Activated CD4-positive, alpha-beta T cell treated with anti-CD3 and anti-CD28 coated beads, Interleukin-2, amount 50 U/mL, for 16 hours (primary cell): ENCODE measurements around the gene WDFY4.

Experiments
- DNase-seq: peaks from one replicate; pipeline ENCODE4 v3.0.0-alpha.2; 2020

Gene WDFY4

DNA sequence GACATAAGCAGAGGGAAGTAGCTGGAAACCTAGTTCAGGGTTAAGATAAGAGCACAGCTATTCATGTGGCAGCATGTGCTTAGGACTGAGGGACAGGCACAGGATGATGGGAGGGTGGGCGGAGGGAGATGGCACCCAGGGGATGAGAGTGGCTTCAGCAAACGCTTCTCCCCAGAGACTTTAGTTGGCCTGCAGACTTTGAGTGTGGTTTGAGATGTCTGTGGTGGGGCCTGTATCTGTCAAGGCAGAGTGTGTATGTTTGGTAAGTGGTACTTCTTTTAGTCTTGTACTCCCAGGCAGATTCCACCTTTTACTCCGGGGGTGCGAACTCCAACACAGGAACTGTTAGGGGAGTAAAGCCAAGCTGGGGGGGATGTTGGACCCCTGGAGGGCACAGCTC is 88.9 kb downstream of the WDFY4 start:
- DNase-seq: no peak

DNA sequence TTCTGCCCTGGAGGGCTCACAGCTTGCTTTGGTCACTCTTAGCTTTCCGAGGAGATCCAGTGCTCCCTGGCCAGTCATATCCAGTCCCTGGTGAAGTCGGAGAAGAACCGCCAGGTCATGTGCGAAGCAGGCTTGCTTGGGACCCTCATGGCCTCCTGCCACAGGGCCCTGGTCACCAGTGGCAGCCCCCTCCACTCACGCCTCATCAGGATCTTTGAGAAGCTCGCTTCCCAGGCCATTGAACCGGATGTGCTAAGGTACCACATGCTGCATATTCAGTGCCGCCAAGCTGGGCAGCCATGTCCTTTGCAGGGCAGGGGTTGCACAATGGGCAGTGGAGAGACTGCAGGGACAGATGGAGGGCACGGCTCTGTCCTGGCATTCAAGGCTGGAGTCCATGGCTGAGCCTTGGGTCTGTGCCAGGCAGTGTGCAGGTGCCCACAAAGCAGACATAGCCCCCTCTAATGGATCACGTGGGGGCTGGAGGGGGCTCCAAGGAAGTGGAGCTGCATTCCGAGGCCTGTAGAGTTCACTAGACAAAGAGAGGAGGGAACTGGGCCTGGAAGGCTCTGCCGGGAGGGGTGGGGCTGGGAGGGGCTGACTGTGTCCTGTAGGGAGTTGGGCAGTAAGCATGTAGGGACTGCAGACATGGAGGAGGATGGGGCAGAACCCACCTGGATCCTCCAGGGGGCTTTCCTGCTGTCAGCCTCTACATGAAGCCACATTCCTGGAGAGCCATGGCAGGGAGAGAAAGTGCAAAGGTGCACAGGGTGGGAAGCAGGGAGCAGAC is 89.9 kb downstream of the WDFY4 start:
- no peak for DNase-seq

DNA sequence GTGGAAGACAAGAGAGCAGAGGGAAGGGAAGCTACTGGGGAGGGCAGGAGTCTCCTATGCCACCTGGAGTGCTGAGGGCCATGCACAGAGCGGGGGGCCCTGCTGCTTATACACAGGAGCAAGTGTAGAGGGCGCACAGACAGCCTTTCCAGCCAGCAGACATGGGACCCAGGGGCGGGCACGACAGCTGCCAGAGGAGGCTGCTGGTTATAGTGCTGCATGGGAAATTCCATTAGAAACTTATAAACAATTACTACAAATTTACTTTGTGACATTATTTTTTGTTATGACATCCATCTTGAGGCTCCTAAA is 90.5 kb downstream of the WDFY4 start:
- no peak for DNase-seq

DNA sequence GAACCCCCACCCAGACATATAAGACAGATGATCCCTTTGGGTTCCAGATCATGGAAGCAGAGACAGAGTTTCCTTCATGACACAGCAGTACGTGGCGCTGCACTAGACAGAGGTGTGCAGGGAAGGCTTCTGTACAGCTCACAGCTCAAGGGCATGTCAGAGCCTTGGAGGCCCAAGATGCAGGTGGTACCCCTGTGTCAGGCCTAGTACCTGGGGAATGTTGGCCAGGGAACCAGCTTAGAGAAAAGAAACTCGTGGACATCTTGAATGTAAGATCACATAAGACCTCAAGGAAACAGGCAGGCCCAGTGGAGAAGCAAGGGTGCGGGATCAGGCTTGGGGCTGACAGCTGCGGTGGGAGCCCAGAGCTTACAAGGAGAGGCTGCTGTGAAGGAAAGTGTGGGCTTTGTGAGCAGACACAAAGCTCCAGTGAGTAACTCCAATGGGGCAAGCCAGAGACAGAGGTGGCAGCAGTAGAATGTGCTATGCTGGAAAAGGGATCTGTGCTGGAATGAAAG is 91.4 kb downstream of the WDFY4 start:
- no peak for DNase-seq

DNA sequence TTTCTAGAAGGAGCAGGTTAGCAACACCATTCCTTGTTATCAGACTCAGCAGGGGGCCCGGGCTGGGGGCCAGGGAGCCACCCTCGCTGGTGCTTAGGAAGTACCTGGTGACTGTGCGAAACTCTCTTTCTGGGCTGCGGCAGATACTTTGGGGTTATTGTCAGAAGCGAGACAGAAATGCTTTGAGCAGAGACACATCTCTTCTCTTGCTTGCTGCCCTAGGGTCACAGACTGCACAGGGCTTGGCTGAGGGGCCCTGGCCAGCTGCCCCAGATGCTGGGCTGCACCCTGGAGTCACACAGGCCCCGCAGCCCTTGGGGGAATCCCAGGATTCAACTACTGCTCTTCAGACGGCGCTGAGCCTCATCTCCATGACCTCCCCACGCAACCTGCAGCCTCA is 91.9 kb downstream of the WDFY4 start:
- no peak for DNase-seq

DNA sequence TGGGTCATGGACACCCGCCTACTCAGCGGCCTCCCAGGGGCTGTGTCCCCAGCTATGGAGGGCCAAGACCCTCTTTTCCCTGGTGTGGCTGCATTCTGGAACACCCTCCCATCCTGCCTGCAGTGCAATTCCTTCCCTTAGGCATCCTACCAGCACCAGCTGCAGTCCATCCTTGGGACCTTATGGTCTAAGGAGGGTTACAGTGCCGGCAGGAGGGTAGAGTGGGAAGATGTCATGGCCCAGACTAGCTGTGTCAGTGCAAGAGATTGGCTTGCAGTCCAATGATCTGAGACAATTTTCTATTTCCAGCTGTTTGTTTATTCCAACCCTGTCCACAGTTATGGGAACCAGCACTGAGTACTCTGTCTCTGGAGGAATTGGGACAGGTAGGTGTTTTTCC is 92.4 kb downstream of the WDFY4 start:
- DNase-seq: no peak

DNA sequence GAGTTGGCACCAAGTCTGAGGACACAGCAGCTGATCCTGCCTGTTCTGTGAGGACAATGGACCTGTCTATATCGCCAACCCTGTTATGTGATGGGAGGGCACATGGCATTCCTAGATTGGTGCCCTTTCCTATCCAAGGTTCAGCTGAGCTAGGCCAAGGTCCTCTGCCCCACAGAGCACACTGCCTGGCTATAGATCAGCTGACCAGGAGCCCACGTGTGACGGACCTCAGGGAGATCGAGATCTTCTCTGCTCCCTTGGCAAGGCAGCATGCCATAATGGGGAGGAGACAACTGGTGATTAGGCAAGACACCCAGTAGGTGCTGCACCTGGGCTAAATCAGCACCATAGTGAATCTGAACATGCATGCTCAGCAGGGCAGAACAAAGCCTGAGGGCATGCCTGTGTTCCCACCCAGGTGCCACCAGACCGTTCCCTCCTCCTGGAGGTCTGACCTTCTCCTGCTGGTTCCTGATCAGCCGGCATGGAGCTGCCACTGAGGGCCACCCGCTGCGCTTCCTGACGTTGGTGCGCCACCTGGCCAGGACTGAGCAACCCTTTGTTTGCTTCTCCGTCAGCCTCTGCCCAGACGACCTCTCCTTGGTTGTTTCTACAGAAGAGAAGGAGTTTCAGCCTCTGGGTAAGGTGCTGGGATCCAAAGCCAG is 93.7 kb downstream of the WDFY4 start:
- no peak for DNase-seq

DNA sequence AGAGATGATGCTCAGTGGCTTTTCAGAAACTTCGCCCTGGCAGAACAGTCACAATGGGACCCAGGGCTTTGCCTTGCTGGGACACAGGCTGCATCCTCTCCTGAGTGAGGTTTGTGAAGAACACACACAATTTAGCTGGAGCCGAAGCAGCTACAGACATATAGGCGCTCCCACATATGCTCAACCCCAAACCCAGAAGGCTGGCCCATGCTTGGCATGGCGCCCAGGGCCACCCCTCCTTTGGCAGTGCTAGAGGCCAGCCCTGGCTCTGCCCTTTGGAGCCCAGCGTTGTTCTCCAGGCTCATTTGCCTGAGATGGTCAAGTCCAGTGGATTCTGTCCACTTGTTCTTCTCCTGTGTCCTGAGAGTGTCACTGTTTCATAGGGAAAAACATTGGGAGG is 94.4 kb downstream of the WDFY4 start:
- no peak for DNase-seq

DNA sequence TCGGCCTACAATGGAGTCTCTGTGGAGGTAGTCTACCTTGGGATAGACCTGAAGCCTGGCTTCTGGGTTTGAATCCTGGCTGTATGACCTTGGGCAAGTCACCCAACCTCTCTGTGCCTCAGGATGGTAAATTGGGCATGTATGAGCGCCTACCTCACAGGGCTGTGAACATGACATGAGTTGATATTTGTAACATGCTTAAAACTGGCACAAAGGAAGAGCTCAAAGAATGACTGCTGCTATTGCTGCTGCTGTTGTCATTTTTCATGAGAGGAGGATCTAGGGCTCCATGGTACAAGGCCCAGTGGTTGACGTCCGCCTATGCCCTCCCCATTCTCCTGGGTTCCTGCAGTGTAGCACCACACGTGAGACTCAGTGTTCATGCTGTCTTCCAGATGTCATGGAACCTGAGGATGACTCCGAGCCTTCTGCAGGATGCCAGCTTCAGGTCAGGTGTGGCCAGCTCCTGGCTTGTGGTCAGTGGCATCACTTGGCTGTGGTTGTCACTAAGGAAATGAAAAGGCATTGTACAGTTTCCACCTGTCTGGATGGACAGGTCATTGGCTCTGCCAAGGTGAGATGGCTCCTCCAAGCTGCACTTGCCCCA is 95.0 kb downstream of the WDFY4 start:
- no peak for DNase-seq

DNA sequence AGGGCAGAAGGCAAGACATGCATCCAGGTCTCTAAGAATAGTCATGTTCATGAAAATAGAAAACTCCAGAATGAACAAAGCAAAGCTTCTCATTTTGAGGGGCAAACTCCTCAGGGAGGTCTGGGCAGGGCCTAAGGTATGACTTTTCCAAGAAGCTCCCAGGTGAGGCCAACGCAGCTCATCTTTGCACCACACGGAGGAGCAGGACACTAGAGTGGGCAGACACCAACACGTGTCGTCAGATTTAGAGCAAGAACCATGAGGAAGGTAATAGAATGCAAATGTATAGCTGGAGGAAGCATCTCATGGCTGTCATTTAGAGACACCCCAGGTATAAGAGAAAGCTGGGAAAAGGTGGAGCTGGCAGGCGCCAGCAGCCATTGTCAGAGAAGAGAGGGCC is 95.7 kb downstream of the WDFY4 start:
- no peak for DNase-seq

DNA sequence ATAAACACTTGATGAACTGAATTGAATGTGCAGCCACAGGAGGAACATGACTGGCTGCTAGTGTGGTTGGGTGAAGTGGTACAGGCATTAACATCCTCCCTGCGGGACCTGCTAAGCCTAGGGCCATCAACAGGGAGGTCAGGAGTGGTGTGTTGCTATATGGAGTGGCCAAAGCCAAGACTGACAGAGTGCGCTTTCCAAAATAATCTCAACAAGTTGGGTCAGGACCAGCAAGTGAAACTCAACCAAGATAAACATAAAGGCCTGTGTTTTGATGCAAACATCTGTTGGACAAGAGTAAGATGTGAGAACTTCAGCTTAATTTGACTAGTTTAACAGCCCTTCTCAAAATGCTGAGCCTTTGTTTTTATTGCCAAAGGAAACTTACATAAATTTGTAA is 97.7 kb downstream of the WDFY4 start:
- DNase-seq: no peak

DNA sequence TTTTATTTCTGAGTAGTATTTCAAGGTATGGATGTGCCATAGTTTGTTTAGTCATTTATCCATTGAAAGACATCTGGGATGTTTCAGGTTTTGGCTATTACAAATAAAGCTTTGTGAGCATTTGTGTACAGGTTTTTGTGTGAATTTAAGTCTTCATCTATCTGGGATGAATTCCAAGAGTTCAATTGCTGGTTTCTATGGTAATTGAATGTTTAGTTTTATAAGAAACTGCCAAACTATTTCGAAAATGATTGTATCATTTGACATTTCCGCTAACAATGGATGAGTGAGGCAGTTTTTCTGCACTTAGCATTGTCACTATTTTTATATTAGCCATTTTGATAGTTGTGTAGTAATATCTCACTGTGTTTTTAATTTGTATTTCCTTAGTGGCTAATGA is 99.4 kb downstream of the WDFY4 start:
- no peak for DNase-seq

DNA sequence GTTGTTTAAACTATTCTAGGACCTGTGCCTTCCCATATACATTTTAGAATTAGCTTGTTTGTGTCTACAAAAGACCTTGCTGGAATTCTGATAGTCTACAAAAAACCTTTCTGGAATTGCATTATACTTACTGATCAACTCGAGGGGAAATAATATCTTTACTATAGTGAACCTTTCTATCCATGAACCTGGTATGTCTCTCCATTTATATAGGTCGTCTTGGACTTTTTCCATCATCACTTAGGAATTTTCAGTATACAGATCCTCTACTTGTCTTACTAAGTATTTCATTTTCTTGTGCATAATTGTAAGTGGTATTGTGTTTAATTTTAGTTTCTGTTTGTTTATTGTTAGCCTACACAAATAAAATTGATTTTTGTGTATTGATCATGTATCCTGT is 101.1 kb downstream of the WDFY4 start:
- DNase-seq: no peak

DNA sequence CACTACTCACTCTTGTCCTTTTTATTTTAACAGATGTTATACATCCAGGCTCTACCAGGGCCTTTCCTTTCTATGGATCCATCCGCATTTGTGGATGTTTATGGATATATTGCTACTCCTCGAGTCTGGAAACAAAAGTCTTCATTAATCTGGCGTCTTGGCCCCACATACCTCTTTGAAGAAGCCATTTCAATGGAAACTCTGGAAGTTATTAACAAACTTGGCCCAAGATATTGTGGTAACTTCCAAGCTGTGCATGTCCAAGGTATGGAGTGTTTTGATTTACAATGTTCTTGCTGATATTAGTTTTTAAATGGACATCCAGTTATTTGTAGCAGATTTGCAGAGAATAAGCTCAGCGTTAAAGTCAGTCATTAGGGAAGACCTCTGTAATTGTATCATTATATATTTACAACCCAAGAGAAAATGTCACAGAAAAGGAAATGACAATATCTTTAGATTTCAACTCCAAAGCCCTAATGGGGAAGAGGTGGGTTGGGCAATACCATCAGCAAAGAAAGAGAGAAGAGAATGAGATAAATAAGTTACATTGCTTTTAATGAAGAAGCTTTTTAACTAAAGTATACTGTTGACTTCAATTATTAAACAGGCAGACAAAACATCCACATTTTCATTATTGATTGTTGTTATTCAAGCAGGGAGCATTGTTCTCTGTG is 102.1 kb downstream of the WDFY4 start:
- DNase-seq: no peak

DNA sequence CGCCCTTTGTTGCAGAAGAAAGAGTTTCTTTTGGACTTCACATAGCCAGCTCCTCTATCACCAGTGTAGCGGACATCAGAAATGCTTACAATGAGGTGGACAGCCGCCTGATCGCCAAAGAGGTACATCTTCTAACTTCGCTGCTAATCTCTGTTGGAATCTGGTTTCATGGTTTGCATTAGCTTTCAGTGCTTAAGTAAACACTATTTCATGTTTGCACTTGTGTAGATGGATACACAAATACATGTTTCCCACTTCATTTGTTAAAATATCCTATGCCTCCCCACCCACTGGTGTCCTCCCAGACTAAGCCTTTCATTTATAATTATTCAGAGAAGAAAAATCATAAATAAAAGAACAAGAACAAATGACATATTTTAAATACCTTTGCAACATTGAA is 103.9 kb downstream of the WDFY4 start:
- DNase-seq: no peak

DNA sequence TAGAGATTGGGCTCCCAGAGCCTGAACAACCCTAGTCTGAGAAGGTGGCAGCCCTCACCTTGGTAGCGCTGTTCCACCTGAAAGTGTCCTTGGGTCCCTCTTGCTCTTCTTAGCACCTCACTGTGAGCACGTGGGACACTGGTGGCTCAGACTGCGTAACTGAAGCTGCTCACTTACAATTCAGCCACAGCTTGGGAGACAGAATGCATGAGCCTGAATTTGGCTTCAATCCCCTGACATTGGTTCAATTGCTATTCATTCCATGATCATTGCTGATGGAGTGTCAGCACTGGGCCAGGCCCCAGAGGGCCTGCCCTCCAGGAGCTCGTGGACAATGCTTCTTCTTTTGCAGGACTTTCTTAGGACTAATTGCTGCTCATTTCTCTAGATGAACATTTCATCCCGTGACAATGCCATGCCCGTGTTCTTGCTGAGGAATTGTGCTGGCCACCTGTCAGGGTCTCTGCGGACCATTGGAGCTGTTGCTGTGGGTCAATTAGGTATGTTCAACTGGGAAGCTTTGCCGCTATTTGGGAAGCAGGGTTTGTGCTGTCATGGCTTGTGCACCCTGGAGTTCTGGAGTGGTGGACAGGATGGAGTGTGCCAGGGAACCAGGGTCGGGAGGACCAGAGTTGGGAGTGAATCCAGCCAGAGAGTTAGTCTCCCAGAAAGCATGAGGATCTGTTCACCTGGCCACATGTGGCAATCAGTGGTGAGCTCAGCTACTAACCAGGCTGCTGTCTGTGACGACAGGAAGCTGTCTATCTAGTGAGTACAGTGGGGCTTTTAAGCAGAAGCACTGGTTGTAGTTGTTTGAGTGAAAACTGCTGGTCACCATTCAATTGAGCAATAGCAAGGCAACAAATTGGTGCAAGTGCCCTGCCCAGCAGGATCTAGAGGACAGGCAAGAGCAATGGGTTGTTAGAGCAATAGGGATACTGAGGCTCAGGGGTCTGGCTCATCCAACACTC is 105.1 kb downstream of the WDFY4 start:
- no peak for DNase-seq

DNA sequence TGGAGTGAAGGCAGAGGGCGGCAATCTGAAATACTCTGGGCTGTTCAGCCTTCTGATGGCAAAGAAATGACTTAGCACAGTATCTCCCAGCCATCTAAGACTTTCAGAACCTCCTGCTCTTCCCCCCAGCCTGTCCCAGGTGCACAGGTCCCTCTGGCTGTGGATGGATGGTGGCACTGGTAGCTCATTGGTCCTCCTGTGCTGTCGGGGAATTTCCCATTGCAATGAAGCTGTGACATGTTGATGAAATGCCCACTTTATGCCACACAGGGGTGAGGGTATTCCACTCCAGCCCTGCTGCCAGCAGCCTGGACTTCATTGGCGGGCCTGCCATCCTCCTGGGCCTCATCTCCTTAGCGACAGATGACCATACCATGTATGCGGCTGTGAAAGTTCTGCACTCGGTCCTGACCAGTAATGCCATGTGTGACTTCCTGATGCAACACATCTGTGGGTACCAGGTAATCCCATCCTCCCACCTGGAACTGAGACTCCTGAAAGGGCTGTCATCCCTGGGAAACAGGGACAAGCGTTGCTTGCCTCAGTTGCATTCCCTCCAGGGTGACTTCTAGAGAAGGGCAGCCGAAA is 105.9 kb downstream of the WDFY4 start:
- DNase-seq: no peak

DNA sequence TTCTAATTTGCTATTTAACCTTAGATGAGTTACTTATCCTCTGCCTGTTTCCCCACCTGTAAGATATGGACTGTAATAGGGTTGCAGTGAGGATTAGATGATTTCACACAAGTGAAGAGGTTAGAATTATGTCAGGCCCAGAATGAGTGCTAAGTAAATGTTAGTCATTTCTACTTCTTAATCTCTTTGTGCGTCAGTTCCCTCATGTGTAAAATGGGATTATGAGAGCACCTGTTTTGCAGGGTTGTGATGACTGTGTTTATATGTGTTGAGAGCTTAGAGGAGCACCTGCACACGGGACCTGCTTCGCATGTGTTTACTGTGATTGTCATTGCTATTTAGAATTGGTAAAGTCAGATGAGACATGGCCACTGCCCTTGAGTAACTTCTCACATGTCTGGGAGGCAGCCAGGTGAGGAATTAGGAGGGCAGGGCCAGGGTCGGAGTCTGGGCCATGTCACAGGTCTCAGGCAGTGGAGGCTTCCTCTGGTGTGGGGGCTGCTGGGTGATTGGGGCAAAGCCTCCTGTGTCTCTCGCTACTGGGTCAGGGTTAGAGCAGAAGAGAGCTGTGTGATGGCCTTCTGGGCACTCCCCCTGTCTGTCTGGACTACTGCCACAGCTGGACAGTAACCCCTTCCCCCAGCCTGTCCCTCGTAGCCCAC is 106.7 kb downstream of the WDFY4 start:
- DNase-seq: no peak

DNA sequence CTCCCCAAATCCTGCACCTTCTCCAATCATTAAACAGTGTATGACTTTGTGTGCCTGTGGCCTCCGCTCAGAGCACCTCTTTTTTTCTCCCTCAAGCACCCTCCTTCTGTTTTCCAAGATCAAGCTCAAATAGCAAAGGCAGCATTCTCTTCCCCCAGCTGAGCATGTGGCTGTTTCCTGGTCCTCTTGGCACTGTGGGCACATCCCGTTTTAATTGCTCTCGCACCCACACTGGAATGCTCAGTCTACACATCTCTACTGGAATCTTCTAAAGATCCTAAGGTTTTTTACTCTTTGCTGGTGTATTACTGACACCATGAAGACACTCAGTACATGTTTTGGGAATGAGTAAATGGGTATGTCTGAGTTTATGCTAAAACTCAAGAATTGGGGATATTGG is 107.4 kb downstream of the WDFY4 start:
- DNase-seq: no peak

DNA sequence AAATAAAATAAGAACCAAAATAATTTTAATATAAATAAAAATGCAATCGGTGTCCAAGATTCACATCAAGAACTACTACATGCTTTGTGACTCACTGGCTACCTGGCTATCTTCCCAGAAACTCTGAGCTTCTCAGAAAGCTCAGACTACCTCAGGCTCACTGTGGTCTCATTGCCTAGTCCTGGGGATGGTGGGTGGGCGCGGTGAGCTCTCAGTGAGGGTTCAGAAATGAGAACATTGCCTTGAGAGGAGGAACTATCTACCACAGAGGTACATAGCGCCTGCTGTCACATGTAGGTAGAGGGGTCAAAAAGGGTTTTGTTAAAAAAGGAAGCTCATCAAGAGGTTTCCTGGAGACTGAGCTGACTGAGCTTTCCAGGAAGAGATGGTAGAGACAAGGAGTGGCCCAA is 108.0 kb downstream of the WDFY4 start:
- DNase-seq: no peak

DNA sequence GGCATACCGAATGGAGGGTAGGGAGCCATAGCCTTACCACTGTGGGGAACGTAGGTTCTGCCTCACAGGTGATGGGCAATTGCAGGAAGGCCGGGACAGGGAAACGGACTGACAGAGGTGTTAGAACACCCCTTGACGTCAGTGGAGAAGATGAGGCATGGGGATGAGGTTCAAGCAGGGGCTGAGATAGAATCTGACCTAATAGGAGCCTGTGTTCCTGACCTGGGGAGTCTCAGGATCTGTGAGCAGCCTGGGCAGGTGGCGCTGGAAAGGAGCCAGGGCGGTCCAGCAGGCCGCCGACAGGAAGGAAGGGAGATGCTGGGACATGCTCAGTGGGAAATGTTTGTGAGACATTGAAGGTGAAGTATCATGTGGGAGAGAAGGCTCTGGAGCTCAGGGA is 109.4 kb downstream of the WDFY4 start:
- DNase-seq: no peak
